Gastroesophageal sphincter (tissue), 4 donors: ENCODE data around the gene TSPAN32. TPM values are rescaled to one million over a fixed set of nuclear protein-coding genes. Genes with fewer than 3 reads are reported as not detected.

ENCODE experiments used
- ATAC-seq: fragments of 150-250 bp; one replicate; pipeline ENCODE4 v1.9.1; 2016; ENCODE audit warnings: mild to moderate bottlenecking, moderate library complexity
- H3K27ac ChIP-seq, 4 donors: fragments of 200-600 bp; sonication (generic) in 3 of 4; 1 replicate in 3 of 4; 2 replicates in 1 of 4; pipeline ENCODE4 v1.5.1; 2016 to 2019
- H3K27me3 ChIP-seq: fragments of 200-600 bp; sonication (generic); one replicate; pipeline ENCODE4 v1.5.1; 2019
- H3K36me3 ChIP-seq, 2 donors: fragments of 200-600 bp; sonication (generic); one replicate each; pipeline ENCODE4 v1.5.1; 2019; ENCODE audit warnings: control low read depth in 1 of 2
- H3K4me1 ChIP-seq, 3 donors: fragments of 200-600 bp; sonication (generic); 1 replicate in 2 of 3; 2 replicates in 1 of 3; pipeline ENCODE4 v1.5.1; 2016 to 2019; ENCODE audit warnings: control low read depth in 2 of 3
- H3K4me3 ChIP-seq, 2 donors: fragments of 200-600 bp; sonication (generic); one replicate each; pipeline ENCODE4 v1.5.1; 2019; ENCODE audit warnings: mild to moderate bottlenecking in 1 of 2, moderate library complexity in 1 of 2
- H3K9me3 ChIP-seq, 3 donors: fragments of 200-600 bp; sonication (generic); one replicate each; pipeline ENCODE4 v1.5.1; 2017 to 2019; ENCODE audit warnings: control low read depth in 2 of 3
- EP300 ChIP-seq: sonication (generic); formaldehyde crosslinking; IDR thresholded peaks from one replicate; pipeline ENCODE4 v1.6.1; 2017; ENCODE audit warnings: antibody characterized with exemption, mild to moderate bottlenecking
- POLR2A ChIP-seq, 2 donors: fragments of 450-650 bp; IDR thresholded peaks; one replicate each; pipeline ENCODE4 v1.6.1; 2017; ENCODE audit warnings: antibody characterized with exemption in 2 of 2, mild to moderate bottlenecking in 2 of 2, moderate library complexity in 1 of 2
- POLR2AphosphoS5 ChIP-seq: sonication (generic); formaldehyde crosslinking; IDR thresholded peaks from one replicate; pipeline ENCODE4 v1.6.1; 2017; ENCODE audit warnings: antibody characterized with exemption
- WGBS, 2 donors: methylation state at CpG; one replicate each; pipeline ENCODE4 v1.1.5; 2018; ENCODE audit warnings: low coverage in 1 of 2; 5-methylcytosine and 5-hydroxymethylcytosine counted together
- total RNA-seq, 4 donors: library from RNA; depleted of rRNA; stranded (reverse); fragments of >200 nt; gene quantifications; one replicate each; pipeline ENCODE4 v1.1.0, GENCODE V29; 2016
- TF ChIP-seq, protein P1 (sequence below), 4 experiments: fragments of 200-600 bp in 2 of 4; fragments of 450-650 bp in 2 of 4; sonication (generic) in 1 of 4; IDR thresholded peaks; one replicate each; pipeline ENCODE4 v1.5.1; 2017 to 2019; ENCODE audit warnings: antibody characterized with exemption in 4 of 4, mild to moderate bottlenecking in 2 of 4, moderate library complexity in 2 of 4

TSPAN32 gene
- total RNA-seq, 4 donors from 2014 or later: 0.62 to 3.6 (median 3.6) TPM; not detected in 1

DNA sequence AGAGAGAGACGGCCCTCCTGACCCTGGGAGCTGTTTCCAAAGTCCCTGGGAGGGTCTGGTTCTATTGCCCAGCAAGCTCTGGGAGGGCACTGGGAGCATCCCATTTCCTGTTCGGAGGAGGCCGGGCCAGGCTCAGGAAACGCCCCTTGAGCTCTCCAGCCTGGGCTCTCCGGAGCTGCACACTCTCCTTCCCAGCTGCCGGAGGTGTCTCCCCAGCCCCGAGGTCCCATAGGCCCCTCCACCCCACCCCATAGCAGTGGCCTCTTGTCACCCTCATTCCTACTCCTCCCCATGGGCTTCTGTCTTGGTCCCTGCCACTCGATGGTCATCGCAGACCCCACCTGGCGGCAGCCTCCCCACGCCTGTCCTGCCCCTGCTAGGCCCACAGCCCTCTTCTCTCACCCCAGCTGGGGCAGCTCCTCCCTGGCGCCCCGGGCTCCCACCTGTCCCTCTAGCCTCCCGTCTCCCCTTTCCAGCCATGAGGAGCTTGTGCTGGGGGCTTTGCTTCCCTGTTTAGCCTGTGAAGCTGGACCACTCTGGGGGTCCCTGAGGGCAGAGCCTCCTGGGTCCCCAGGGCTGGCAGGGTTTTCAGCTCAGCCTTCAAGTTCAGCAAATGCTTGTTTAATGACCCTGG is 2.8 kb downstream of the TSPAN32 start:
- no peak overlapping the region for H3K4me3 ChIP-seq
- no peak for TF ChIP-seq EP300
- TF ChIP-seq, protein P1, sequence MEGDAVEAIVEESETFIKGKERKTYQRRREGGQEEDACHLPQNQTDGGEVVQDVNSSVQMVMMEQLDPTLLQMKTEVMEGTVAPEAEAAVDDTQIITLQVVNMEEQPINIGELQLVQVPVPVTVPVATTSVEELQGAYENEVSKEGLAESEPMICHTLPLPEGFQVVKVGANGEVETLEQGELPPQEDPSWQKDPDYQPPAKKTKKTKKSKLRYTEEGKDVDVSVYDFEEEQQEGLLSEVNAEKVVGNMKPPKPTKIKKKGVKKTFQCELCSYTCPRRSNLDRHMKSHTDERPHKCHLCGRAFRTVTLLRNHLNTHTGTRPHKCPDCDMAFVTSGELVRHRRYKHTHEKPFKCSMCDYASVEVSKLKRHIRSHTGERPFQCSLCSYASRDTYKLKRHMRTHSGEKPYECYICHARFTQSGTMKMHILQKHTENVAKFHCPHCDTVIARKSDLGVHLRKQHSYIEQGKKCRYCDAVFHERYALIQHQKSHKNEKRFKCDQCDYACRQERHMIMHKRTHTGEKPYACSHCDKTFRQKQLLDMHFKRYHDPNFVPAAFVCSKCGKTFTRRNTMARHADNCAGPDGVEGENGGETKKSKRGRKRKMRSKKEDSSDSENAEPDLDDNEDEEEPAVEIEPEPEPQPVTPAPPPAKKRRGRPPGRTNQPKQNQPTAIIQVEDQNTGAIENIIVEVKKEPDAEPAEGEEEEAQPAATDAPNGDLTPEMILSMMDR (IDR thresholded peaks at IDR 0.05): no peak
- TF ChIP-seq POLR2A (IDR thresholded peaks at IDR 0.05): no peak
- TF ChIP-seq POLR2AphosphoS5: no peak
- peak overlapping the region in 3 of 4 donors; percentile 86 to 92 (median 91) for H3K27ac ChIP-seq
- H3K36me3 ChIP-seq: no peaks in the 10 kb centered on the region
- no peaks in the 10 kb centered on the region for H3K9me3 ChIP-seq
- no peaks in the 10 kb centered on the region for H3K27me3 ChIP-seq
- peaks cover 3 to 59% (median 28%) of the 10 kb centered on the region in 3 donors for H3K4me1 ChIP-seq
- WGBS, 2 donors: 70 to 75% methylated on average over 2 to 10 of the region's 14 CpGs
- ATAC-seq: no peak

DNA sequence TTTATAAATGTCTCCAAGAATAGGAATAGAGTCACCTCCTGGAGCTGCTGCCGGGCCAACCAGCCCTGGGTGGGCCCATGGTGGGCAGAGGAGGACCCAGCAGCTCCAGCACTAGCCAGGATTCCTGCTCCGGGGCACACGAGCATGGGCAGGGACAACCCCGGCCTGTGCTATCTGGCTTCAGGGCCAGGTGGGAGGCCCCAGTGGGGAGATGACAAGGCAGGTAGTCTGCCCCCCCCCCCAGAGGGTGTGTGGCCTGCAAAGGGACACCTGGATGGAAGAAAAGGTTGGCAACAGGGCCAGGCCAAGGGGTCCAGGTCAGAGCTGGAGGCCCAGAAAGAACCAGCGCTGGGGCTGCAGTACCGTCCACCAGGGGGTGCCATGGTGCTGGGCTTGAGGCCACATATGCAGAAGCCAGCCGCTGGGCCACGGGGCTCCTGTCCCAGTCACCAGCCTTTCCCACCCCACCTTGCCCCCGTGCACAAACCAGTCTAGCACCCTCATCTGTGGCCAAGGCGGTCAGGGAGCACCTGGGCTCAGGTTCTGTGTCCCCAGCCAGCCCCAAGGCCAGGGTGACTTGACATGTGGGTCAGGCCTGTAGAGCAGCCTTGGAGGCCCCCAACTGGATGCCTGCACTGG is 3.4 kb downstream of the TSPAN32 start:
- Histone ChIP-seq H3K36me3 (no peaks in the 10 kb centered on the region), H3K9me3 (no peaks in the 10 kb centered on the region), H3K4me1 (peaks cover 3 to 59% (median 28%) of the 10 kb centered on the region in 3 donors), H3K27me3 (no peaks in the 10 kb centered on the region), H3K27ac (peak overlapping the region in 3 of 4 donors; percentile 86 to 92 (median 91)), H3K4me3 (no peak overlapping the region)
- 0% methylated on average over 2 of the region's 10 CpGs; no CpG with 5 or more reads in 1 of the 2 donors for WGBS, 2 donors
- ATAC-seq: peak; percentile 73
- TF ChIP-seq POLR2A (IDR thresholded peaks at IDR 0.05): no peak
- TF ChIP-seq, protein P1 (IDR thresholded peaks at IDR 0.05): peak in 3 of 4 experiments; percentile 95 to 97 (median 96)
- no peak for TF ChIP-seq EP300
- TF ChIP-seq POLR2AphosphoS5: peak; percentile 27

DNA sequence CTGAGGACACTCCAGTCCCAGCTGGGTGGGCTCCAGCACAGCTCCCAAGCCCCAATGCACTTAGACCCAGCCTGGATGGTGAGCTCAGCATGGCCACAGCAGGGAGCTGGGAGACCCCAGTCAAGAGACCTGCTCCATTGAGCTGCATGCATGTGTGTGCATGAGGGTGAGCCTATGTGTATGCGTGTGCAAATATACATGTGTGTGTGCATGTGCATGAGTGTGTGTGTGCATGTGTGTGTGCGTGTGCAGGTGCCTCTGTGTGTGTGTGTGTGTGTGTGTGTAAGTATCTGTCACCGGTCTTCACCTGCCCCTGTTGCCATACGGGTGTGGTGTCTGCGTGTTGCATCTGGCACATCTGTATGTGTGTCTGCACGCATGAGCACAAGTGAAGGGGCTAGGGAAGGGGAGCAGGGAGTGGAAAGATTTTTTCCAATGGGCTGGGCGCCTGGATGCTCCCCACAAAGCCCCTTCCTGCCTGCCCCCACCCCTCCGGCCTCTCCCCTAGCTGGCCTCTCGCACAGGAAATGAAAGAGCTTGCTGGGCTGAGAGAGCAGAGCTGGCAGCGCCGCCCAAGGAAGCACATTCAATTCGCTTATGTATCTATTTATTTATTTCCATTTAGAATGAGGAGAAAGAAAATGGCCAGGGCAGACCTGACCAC is 4.1 kb downstream of the TSPAN32 start:
- Histone ChIP-seq H3K4me3 (peak overlapping the region in 1 of 2 donors; percentile 10), H3K9me3 (no peaks in the 10 kb centered on the region), H3K27me3 (no peaks in the 10 kb centered on the region), H3K4me1 (peaks cover 3 to 59% (median 28%) of the 10 kb centered on the region in 3 donors), H3K36me3 (no peaks in the 10 kb centered on the region), H3K27ac (peak overlapping the region; percentile 62 to 92 (median 88))
- no peak for ATAC-seq
- TF ChIP-seq, protein P1 (IDR thresholded peaks at IDR 0.05): no peak
- 3 to 5% methylated on average over 4 to 12 of the region's 12 CpGs for WGBS, 2 donors

DNA sequence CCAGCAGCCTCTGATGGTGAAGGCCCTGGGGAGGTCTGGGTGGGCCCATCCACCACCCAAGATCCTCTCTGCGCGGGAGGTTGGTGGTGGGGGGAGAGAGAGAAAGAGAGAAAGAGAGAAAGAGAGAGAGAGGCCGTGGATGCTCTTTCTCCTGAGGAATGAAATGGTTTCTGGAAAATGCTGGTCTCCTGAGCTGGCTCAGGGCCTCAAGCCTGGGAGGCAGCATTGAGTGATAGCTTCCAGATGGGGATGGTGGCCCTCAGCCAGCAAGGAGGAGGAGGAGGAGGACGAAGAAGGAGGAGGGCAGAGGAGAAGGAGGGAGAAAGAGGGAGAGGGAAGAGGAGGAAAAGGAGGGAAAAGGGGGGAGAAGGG is 4.6 kb downstream of the TSPAN32 start:
- no peaks in the 10 kb centered on the region for H3K36me3 ChIP-seq
- WGBS, 2 donors: 0 to 6% methylated on average over 2 to 4 of the region's 4 CpGs
- peaks cover 3 to 63% (median 28%) of the 10 kb centered on the region in 3 donors for H3K4me1 ChIP-seq
- peak overlapping the region; percentile 62 to 92 (median 88) for H3K27ac ChIP-seq
- ATAC-seq: peak; percentile 65
- H3K9me3 ChIP-seq: no peaks in the 10 kb centered on the region
- no peaks in the 10 kb centered on the region for H3K27me3 ChIP-seq
- H3K4me3 ChIP-seq: peak overlapping the region in 1 of 2 donors; percentile 10
- TF ChIP-seq POLR2AphosphoS5 (peak; percentile 98), POLR2A (IDR thresholded peaks at IDR 0.05) (no peak), EP300 (no peak)
- TF ChIP-seq, protein P1 (IDR thresholded peaks at IDR 0.05): no peak
